ENCODE data around the gene KRT17. TPM values are rescaled to one million over a fixed set of nuclear protein-coding genes. Genes with fewer than 3 reads are reported as not detected.
A peak's percentile ranks its signal among the peaks of the same experiment; 100 is the strongest.

The KRT17 gene
- total and polyA plus RNA-seq, 10 of the 15 experiments (the other 5 are each of a cell fraction or from before 2014, with no cell fraction given) = 0.47 to 30.0 (median 2.5) TPM

- intact Hi-C loops (cut with micrococcal nuclease; ENCODE audit: unreplicated experiment) (no loop called here), in situ Hi-C loops (cut with MboI) (no loop called here)
- Histone ChIP-seq H3K4me1 (ENCODE audit: control insufficient read depth, insufficient read depth, low read length) (no peaks in the 10 kb centered on the region), H3K9me3 (replicated peaks; ENCODE audit: control insufficient read depth, insufficient read depth, low read length) (no peaks in the 10 kb centered on the region), H3K27me3 (replicated peaks in 1 of 2; ENCODE audit: control insufficient read depth in 2 of 2, insufficient read depth in 2 of 2, low read length in 1 of 2) (no peaks in the 10 kb centered on the region; a peak in 1 of 4 replicates), H4K20me1 (ENCODE audit: control insufficient read depth, insufficient read depth) (no peaks in the 10 kb centered on the region), H3K36me3 (ENCODE audit: control insufficient read depth in 2 of 2, insufficient read depth in 2 of 2, low read length in 1 of 2) (no peaks in the 10 kb centered on the region), H3K9ac (ENCODE audit: control insufficient read depth, insufficient read depth, low read length) (no peak overlapping the region), H2AFZ (ENCODE audit: control insufficient read depth, low read depth, low read length) (no peak overlapping the region), H3K4me2 (ENCODE audit: control insufficient read depth, insufficient read depth) (no peak overlapping the region), H3K4me3 (no peak overlapping the region), H3K79me2 (ENCODE audit: control insufficient read depth, insufficient read depth, low read length) (no peaks in the 10 kb centered on the region), H3K27ac (ENCODE audit: control insufficient read depth, insufficient read depth) (no peak overlapping the region)
- no TSS peak for BruUV-seq (replicated peaks)
- TF ChIP-seq CEBPZ (IDR thresholded peaks at IDR 0.05; ENCODE audit: low read depth, low read length) = no peak
- peak; percentile 6 for TF ChIP-seq NR2C2 (IDR thresholded peaks at IDR 0.05; ENCODE audit: borderline replicate concordance, control insufficient read depth, insufficient read length, low read depth)
- TF ChIP-seq NRF1 (conservative IDR thresholded peaks at IDR 0.05; ENCODE audit: low read depth, low read length) = no peak
- no peak for TF ChIP-seq SIX5 (IDR thresholded peaks at IDR 0.05; ENCODE audit: low read depth, low read length, severe bottlenecking)
- TF ChIP-seq E4F1 (IDR thresholded peaks at IDR 0.05; ENCODE audit: borderline replicate concordance, partially characterized antibody) = peak; percentile 17
- POLR2A ChIA-PET = no interaction called here
- peak; percentile 96 for FAIRE-seq
- ATAC-seq = no peak
- WGBS (ENCODE audit: insufficient coverage, insufficient replicate concordance, low lambda C conversion rate, missing lambda C conversion rate) = 41% methylated on average over 5 of the region's 5 CpGs
- RAD21 ChIA-PET (ENCODE audit: unreplicated experiment) = no interaction called here
- CTCF ChIA-PET = no interaction called here
- SMC1A ChIA-PET (ENCODE audit: uncharacterized antibody, unreplicated experiment) = no interaction called here
- DNase-seq (ENCODE audit: low read depth, low spot score) = no peak
Measured at GRCh38 chr17:41632482-41633105, 8.2 kb upstream of the KRT17 start.
